ENCODE measurements around the gene TRAPPC4.
"Not testable (repeated sequence)": the region's sequence is repeated elsewhere in the genome, so short reads cannot be mapped to it uniquely, and the experiment has no call there.

TRAPPC4 gene

DNA sequence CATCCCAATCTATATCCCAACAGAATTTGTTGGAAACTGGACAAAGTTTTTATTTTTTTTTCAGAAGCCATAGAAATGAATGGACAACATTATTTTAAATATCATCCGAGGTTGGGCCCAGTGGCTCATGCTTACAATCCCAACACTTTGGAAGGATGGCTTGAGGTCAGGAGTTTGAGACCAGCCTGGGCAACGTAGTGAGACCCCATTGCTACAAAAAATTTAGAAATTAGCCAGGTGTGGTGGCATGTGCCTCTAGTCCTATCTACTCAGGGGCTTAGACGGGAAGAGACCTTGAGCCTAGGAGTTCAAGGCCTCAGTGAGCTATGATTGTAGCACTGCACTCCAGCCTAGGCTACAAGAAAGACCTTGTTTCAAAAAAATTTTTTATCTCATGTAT, 16.2 kb downstream of the TRAPPC4 start:
- no peak for DNase-seq (ENCODE audit: low spot score)

DNA sequence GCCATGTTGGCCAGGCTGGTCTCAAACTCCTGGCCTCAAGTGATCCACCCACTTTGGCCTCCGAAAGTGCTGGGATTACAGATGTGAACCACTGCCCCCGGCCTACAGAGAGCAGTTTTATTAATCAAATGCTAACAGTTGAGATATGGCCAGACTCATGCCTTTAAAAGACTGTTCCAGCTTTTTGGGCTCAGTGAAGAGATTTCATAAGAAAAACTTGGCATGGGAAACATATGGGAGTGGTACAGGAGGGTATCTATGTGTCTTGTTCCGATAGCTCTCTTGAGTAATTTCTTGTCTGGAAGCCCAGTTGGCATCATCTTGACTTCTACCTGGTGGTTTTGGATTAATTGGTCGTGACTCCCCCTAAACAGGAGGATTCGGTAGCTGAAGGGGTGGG, 20.3 kb downstream of the TRAPPC4 start:
- DNase-seq (ENCODE audit: low spot score): no peak

DNA sequence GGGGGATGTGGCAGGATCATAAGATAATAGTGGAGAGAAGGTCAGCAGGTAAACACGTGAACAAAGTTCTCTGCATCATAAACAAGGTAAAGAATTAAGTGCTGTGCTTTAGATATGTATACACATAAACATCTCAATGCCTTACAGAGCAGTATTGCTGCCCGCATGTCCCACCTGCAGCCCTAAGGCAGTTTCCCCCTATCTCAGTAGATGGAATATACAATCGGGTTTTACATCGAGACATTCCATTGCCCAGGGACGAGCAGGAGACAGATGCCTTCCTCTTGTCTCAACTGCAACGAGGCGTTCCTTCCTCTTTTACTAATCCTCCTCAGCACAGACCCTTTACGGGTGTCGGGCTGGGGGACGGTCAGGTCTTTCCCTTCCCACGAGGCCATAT, 20.9 kb downstream of the TRAPPC4 start:
- not testable (repeated sequence) for DNase-seq (ENCODE audit: low spot score)

DNA sequence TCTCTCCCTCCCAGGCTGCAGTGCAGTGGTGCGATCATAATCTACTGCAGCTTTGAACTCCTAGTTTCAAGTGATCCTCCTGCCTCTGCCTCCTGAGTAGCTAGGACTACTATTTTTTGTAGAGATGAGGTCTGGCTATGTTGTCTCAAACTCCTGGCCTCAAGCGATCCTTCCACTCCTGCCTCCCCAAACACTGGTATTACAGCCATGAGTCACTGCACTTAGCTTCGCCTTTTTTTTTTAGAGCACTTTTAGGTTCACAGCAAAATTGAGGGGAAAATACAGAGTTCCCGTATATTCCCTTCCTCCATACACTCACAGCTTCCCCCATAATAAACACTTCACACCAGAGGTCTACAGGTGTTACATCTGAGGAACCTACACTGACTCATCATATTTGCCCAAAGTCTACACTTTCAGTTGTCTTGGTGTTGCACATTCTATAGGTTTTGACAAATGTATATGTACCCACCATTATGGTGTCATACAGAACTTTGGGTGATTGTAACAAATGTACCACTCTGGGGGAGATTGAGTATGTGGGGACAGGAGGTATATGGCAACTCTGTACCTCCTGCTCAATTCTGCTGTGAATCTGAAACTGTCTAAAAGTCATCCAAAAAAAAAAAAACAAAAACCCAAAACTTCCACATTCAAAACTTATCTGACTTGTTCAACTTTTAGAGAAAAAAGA, 23.4 kb downstream of the TRAPPC4 start:
- no peak for DNase-seq (ENCODE audit: low spot score)

DNA sequence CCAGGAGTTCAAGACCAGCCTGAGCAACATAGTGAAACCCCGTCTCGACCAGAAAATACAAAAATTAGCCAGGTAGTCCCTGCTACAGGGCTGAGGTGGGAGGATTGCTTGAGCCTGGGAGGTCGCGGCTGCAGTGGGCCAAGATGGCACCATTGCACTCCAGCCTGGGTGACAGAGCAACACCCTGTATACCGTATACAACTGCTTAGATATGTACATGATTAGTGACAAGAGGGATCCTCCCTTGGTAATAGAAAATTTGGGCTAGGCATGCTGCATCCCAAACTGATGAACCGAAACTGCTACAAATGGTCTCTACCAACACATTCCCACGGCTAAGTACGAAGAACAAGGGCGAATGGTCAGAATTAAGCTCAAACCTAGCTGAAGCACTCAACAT, 24.4 kb downstream of the TRAPPC4 start:
- DNase-seq (ENCODE audit: low spot score): no peak

DNA sequence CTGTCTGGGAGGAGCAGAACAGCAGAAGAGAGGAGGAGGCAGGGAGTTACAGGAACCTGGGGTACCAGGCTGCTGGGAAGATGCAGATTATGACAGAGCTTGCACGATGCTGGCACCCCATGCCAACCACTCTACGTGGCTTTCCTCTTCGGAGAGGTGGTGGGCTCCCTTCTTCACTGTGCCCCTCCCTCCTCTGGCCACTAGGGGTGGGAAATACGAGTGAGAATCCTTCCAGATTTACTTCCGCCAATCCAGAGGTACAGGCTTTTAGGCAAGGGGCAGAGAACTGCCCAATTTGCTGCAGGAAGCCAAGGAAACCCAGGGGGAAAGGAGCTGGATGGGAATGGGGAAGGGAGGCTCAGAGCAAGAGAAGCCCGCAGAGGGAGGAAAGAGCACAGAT, 26.1 kb downstream of the TRAPPC4 start:
- no peak for DNase-seq (ENCODE audit: low spot score)

DNA sequence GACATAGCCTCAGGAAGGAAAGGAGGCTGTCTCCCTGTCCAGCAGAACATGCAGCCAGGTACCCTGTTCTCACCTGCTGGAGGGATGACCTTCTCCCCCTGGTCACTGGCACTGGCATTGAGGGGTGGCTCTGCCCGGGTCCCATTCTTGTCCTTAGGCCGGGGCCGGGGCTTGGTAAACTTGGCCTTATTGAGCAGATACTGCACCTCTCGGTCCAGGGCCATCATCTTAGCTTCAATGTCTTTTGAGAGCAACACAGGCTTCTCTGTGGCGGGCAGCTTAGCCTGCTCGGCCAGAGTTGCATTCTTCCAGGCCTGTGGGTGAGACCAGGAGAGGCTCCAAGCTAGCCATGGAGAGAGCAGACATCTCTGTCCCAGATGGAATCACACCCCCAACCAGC, 27.9 kb downstream of the TRAPPC4 start:
- DNase-seq (ENCODE audit: low spot score): no peak

DNA sequence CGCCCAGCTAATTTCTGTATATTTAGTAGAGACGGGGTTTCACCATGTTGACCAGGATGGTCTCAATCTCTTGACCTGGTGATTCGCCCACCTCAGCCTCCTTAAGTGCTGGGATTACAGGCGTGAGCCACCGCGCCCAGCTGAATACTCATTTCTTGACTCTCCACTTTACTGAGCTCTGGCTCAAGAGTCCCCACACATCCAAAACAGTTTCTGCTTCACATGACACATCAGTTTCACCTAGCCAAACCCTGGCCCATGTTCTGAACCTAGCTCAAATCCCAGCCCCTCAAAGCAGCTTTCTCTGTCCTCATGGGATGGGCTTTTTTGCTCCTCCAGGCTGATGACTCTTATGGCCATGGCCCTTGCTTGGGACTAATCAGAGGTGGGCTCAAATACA, 28.6 kb downstream of the TRAPPC4 start:
- DNase-seq (ENCODE audit: low spot score): no peak

DNA sequence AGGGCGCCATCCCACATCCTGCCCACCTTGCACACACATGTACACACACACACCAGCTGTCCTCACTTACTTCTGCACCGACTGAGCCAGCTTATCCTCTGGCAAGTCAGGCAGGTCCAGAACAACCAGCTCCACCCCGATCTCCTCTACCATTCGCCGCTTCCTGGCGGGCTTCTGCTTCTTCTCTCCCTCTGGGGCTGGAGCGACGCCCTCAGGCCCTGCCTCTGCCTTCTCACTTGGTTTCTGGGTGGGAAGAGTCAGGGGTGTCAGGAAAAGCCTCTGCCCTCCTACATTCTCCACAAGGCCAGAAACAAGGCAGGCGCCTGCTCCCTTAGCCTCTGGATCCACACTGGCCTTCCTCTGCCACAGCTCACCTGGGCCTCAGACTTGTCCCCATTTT, 30.1 kb downstream of the TRAPPC4 start:
- DNase-seq (ENCODE audit: low spot score): no peak

DNA sequence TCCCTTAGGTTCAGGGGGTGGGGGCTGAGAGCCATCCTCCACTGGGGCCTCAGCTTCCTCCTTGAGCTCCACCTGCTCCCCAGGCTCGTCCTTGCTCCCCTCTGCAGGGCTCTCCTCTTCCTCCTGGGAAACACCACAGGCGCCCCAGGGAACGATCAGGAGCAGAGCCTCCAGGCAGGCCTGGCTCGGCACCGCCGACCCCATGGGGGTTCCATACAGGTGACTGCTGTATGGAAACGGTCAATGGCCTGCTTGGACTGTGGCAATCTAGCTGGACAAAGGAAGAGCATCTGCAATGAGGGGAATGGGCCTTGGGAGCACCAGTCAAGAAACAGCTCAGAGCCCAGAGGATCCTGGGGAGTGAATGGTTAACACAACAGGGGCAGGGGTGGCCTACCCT, 30.5 kb downstream of the TRAPPC4 start:
- no peak for DNase-seq (ENCODE audit: low spot score)

DNA sequence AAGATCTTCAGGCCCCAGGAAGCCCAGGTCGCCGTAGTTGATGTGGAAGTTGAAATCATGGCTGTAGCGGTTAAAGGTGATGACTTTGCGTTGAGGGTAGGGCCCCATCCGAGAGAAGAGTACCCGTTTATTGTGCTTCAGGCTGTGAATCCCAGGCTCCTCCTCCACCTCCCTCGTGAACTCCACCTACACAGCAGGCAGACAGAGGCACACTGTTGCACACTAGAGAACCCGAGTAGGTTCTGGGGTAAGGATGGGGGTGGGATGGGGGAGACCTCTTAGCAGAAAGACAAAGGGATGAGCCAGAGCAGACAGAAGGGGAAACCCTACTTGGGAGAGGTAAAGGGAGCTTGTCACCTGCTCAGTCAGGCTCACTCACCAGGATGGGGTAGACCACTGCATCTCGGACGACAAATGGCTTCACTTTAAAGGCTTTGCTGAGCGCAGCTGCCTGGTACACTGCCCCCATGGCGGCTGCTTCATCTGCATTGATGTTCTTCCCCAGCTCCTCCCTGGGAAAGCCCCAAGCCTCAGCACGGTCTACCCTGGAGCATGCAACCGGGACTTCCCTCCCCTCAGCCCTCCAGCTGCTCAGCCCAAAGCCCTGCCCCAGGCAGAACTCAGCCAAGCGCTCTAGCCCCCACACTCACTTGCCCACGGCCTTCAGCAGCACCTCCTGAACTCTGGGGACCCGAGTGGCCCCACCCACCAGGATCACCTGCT, 33.0 kb downstream of the TRAPPC4 start:
- DNase-seq (ENCODE audit: low spot score): no peak

DNA sequence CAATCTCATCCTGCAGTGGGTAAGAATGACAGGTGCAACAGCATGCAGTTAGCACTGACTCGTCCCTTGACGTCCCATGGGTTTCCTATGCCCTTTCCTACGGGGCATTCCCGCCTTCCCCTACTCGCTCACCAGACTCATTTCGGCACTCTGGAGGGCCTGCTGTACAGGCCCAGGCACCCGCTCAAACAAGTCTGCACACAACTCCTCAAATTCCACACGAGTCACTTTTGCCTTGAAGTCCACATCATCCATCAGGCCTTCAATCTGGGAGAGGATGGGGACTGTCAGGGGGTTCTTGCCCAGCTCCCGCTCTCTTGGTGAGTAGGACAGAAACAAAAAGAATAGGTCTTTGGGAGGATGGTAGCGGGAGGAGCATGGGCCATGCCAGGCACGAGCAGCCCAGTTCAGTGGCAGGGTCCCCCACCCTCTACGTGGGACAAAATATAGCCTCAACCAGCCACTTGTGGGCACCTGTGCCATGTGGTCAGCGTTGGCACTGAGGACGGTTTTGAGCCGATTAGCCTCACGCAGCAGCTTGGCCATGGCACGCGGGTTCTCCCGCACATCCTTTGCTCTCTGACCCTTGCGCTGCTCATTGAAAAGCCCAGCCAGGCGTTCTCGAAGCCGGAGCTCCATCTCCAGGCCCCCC, 33.7 kb downstream of the TRAPPC4 start:
- DNase-seq (ENCODE audit: low spot score): no peak

DNA sequence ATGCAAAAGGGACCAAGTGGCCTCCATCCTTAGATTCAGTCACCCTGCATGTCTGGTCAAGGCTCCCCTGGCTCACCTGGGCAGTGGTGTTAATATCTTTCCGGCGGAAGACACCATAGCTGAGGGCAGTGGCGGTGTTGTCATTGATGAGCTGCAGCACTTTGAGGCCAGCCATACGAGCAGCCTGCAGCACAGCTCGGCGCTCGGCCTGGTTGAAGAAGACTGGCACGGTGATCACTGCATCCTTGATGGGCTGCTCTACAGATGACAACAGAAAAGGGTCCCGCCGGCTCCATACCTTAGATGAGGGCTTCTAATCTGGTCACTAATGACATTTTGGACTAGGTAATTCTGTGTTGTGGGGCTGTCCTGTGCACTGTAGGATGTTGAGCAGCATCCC, 35.9 kb downstream of the TRAPPC4 start:
- no peak for DNase-seq (ENCODE audit: low spot score)

DNA sequence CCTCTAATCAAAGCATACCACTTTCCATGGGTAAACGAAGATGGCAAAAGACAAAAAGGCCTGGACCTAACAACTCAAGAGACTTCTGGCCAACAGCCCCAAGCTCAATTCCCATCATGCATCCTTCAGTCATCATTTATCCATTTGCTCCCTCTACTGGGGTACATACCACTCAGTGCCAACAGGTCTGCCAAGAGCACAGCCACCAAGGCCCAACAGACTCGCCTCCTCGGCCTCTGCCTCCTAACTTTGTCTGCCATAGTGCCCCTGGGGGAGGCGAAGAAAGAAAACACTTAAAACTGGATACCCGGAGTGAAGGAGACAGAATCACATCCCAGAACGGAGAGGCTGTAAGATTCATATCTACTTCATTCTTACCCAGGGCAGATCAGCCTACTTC, 37.3 kb downstream of the TRAPPC4 start:
- DNase-seq (ENCODE audit: low spot score): peak; percentile 70

DNA sequence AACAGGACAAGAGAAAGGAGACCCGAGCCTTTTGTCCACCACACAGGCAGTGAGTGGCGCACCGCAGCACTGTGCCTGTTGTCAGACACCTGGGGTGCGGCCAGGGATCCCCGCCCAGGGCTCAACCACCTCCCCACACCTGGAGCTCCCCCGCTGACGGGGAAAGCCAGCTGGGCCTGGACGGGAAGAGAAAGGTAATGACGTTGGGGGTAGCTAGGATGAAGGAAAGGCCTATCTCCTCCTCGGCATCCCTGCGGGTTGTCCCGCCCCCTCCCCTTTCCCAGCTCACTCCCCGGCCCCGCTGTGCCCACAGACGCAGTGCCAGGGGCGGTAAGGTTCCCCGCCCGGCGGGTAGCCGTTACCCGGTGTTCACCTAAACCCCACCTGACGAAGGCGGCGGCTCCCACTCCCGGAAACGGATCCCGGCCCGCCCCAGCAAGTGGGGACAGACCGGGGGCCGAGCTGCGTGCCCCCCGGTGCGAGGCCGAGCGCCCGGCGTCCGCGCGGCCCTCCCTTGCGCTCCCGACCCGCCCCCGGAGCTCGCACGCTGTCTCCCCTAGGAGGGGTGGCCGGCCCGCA, 37.9 kb downstream of the TRAPPC4 start:
- DNase-seq (ENCODE audit: low spot score): peak; percentile 63

DNA sequence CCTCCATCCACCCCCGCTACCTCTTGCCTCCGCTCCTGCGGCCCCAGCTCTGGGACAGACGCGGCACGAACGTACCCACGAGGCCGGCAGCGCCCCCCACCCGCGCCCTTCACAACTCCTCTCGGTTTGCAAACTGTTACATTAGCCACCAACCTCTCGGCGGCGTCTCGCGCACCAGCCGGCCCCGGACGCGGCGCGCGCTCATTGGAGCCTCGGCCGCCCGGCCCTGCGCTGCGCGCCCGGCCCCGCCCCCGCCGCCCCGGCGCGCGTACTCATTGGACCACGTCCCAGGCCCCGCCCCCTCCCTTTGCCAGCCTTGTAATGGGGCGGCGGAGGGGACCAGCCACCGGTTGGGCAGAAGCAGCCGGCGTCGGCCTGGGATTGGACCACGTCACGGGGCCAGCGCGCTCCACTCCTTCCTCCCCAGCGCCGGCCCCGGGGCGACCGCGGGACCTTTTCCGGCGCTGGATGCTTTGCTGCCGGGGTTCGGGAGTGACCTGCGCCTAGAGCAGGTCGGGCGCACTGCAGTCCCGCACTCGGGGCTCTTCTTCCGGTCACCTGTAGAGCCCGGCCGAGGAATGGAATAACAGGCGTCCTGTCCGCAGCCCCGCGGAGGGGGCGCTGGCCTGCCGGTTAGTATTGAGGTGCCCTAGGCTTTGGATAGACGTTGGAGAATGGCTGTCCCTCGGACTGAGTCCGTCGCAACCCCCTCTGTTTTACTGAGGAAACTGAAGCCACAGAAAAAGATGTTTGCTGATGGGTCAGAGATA, 38.6 kb downstream of the TRAPPC4 start, which contains the start of gene HYOU1:
Gene HYOU1, minus strand, starts transcription at position 206 of the 770 bp plus-strand sequence. CDS start 1,045 bp downstream, outside the sequence.
- DNase-seq (ENCODE audit: low spot score): peak; percentile 97

DNA sequence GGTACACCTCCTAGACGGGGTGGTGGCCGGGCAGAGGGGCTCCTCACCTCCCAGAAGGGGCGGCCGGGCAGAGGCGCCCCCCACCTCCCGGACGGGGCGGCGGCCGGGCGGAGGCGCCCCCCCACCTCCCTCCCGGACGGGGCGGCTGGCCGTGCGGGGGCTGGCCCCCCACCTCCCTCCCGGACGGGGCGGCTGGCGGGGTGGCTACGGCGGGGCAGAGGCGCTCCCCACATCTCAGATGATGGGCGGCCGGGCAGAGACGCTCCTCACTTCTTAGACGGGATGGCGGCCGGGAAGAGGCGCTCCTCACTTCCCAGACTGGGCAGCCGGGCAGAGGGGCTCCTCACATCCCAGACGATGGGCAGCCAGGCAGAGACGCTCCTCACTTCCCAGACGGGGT, 40.6 kb downstream of the TRAPPC4 start:
- not testable (repeated sequence) for DNase-seq (ENCODE audit: low spot score)

DNA sequence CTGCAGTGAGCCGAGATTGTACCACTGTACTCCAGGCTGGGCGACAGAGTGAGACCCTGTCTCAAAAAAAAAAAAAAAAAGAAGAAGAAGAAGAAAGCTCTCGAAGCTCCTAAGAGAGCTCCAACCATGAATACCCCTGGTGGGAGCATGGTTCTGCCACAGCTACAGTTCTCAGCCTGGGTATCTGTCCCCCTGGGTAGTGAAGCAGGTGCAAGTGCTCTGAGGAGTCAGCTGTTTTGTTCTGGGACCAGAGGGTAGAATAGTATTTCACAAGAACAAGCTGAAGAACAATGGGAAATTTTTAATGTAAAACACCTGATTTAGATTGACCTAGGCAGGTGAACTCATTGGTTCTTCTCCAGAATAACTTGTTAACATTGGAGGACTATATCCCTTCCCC, 42.7 kb downstream of the TRAPPC4 start:
- DNase-seq (ENCODE audit: low spot score): no peak

DNA sequence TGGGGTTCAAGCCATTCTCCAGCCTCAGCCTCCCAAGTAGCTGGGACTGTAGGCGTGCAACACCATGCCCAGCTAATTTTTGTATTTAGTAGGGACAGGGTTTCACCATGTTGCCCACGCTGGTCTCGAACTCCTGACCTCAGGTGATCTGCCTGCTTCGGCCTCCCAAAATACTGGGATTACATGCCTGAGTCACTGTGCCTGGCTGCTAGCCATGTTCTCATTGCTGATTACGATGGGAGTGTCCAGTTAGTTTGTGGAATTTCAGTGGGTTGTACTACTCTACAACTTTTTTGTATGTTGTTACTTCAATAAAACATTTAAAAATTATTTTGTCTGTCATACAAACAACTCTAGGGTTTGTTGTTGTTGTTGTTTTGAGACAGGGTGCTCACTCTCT, 44.2 kb downstream of the TRAPPC4 start:
- DNase-seq (ENCODE audit: low spot score): no peak

DNA sequence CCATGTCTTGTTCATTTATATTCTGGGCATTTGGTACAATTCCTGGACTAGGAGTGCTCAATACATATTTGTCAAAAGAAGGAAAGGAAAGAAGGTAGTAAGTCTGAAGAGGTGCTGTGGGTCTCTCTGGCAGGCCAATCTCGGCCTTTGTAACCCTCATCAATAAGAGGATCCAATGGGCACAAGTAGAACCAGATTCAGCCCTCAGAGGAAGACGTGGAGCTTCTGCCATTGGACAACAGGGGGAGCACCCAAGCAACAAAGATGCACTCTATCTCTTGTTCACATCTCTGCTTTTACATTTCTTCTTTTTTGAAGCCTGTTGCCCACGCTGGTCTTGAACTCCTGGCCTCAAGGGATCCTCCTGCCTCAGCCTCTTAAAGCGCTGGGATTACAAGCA, 46.8 kb downstream of the TRAPPC4 start:
- DNase-seq (ENCODE audit: low spot score): peak; percentile 78

DNA sequence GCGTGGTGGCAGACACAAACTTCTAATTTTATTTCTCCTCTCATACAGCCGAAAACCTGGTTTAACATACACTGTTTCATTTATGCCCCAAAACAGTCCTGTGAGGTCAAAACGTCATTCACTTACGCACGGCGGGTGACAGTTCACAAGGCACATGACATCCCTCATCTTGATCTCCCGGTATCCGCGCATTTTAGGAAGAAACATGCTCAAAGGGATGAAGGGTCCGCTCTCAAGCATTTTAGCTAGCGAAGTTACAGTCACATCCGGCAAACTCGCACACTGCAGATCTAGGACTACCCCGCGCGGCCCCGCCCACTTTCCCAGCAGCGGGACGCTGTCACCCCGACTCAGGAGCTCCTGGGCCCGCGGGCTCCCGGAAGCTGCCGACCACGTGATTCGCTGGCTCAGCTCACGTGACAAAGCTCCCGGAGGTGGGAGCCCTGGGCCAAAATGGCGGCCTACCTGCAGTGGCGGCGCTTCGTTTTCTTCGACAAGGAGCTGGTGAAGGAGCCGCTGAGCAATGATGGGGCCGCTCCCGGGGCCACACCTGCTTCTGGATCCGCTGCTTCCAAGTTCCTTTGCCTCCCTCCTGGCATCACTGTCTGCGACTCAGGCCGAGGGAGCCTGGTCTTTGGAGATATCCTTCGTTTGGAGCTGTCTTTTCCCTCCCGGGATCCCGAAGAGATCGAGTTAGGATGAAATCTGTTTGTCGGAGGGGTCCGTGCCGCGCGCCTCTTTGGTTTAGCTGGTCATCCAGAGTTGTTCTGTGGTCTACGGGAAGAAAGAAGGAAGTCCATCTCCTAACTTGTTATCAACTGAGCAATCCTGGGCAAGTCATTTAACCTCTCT, 49.0 kb downstream of the TRAPPC4 start, which contains the start of gene VPS11:
Gene VPS11, plus strand, starts transcription at position 448 of the 852 bp plus-strand sequence. Its CDS starts 6 bp downstream, at position 454.
- peak; percentile 98 for DNase-seq (ENCODE audit: low spot score)
